NT2/D1 (cell line): ENCODE data around the gene SAG.

Source experiments
- DNase-seq: peaks from one replicate; pipeline ENCODE4 v3.0.0-alpha.2; 2011; ENCODE audit warnings: low read depth, low spot score
- H3K27me3 ChIP-seq: 2 replicates; pipeline ENCODE4 v1.6.0; 2011; ENCODE audit warnings: mild to moderate bottlenecking; ENCODE audit not compliant: insufficient read length, insufficient read depth
- H3K36me3 ChIP-seq: 2 replicates; pipeline ENCODE4 v1.6.1; 2011; ENCODE audit warnings: mild to moderate bottlenecking, low read length, mixed read lengths; ENCODE audit not compliant: insufficient read depth, insufficient read length
- H3K4me1 ChIP-seq: 2 replicates; pipeline ENCODE4 v1.5.1; 2011; ENCODE audit not compliant: insufficient read depth, insufficient read length
- H3K4me3 ChIP-seq: 2 replicates; pipeline ENCODE4 v1.5.1; 2011; ENCODE audit warnings: low read depth; ENCODE audit not compliant: insufficient read length
- H3K9ac ChIP-seq: 2 replicates; pipeline ENCODE4 v1.6.0; 2011; ENCODE audit warnings: low read depth; ENCODE audit not compliant: insufficient read length
- H3K9me3 ChIP-seq: 2 replicates; pipeline ENCODE4 v1.5.1; 2011; ENCODE audit warnings: mild to moderate bottlenecking, low read length; ENCODE audit not compliant: insufficient read depth
- SUZ12 ChIP-seq: IDR thresholded peaks from 2 replicates; pipeline ENCODE4 v1.6.1; 2011; ENCODE audit not compliant: insufficient read length, insufficient read depth; ENCODE audit errors: extremely low read depth
- YY1 ChIP-seq: IDR thresholded peaks from 2 replicates; pipeline ENCODE4 v1.6.1; 2011; ENCODE audit not compliant: insufficient read length, insufficient read depth
- ZNF274 ChIP-seq: IDR thresholded peaks from 2 replicates; pipeline ENCODE4 v1.6.1; 2011; ENCODE audit warnings: mild to moderate bottlenecking, low read depth, low read length

SAG gene

DNA sequence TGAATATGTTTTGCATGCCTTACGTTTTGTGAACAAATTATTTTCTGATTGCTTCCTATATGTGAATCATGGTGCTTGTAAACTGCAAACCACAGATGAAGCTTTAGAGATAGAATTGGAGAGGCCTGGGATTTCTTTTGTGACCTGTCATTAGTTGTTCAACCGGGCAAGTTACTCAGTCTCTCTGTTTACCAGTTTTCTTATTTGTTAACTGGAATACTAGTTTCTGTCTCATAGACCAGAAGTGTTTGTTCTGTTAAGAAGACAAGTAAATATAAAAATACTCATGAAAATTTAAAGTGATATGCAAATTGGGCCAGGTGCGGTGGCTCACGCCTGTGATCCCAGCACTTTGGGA, 74.0 kb downstream of the SAG start:
- DNase-seq = no peak
- Histone ChIP-seq H3K36me3 (peaks cover 1% of the 10 kb centered on the region), H3K9ac (no peak overlapping the region), H3K9me3 (no peaks in the 10 kb centered on the region), H3K4me1 (peaks cover 13% of the 10 kb centered on the region), H3K4me3 (no peak overlapping the region), H3K27me3 (no peaks in the 10 kb centered on the region)
- no peak for TF ChIP-seq ZNF274

DNA sequence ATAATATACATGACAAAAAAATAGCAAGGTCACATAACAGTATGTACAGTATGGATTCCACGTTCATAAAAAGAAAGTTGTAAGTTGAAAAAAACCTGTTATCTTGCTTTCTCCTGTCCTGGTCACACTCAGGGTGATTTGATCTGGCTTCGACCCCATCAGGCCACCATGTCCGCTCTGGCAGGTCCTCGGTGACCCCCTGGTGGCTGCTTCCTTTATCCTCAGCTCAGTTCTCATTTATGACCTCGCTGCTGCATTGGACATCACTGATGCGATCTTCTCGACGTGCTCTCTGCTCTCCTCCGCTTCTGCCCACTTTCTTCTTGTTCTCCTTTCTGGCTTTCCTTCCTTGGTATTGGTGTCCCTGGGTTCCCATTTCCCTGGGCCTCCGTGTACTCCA, 76.4 kb downstream of the SAG start:
- TF ChIP-seq YY1 (no peak), ZNF274 (no peak), SUZ12 (no peak)
- Histone ChIP-seq H3K4me1 (peaks cover 16% of the 10 kb centered on the region), H3K27me3 (no peaks in the 10 kb centered on the region), H3K36me3 (peaks cover 5% of the 10 kb centered on the region), H3K9ac (no peak overlapping the region), H3K9me3 (no peaks in the 10 kb centered on the region), H3K4me3 (no peak overlapping the region)
- no peak for DNase-seq

GRCh38 chr2:233384811-233385488, 77.3 kb downstream of the SAG start:
- Histone ChIP-seq H3K4me3 (no peak overlapping the region), H3K9me3 (no peaks in the 10 kb centered on the region), H3K9ac (no peak overlapping the region), H3K27me3 (no peaks in the 10 kb centered on the region), H3K4me1 (peaks cover 16% of the 10 kb centered on the region), H3K36me3 (peaks cover 11% of the 10 kb centered on the region)
- no peak for DNase-seq
- TF ChIP-seq SUZ12 = no peak
- no peak for TF ChIP-seq ZNF274
- no peak for TF ChIP-seq YY1

DNA sequence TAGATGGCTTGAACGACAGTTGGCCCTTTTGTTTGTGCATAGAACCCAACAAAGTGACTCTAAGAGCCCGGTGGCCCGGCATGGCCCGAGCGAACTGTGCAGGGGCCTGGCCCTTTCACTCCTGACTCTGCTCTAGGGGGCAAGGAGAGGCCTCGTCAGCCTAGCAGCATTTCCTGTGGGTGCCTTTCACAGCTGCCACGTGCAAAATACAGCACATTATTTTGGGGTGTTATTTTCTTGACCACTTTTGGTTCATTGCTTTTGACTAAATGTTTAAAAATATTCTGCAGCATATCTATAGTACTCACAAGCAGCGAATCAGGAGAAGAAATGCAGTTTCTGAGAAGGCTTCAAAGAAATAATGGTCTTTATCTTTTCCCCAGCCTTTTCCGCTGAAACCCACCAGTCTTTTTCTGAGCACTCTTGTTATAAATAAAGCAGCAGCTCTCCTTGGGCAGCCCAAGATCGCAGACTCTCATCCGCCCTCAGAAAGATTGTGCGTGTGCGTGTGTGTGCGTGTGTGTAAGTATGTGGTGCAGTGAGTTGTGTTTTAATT, 78.0 kb downstream of the SAG start:
- Histone ChIP-seq H3K4me1 (peaks cover 12% of the 10 kb centered on the region), H3K36me3 (peaks cover 11% of the 10 kb centered on the region), H3K9me3 (no peaks in the 10 kb centered on the region), H3K27me3 (no peaks in the 10 kb centered on the region), H3K9ac (no peak overlapping the region), H3K4me3 (no peak overlapping the region)
- no peak for DNase-seq
- TF ChIP-seq SUZ12 (no peak), YY1 (no peak), ZNF274 (no peak)

GRCh38 chr2:233386382-233387041, 78.9 kb downstream of the SAG start:
- Histone ChIP-seq H3K27me3 (no peaks in the 10 kb centered on the region), H3K36me3 (peaks cover 18% of the 10 kb centered on the region), H3K9me3 (no peaks in the 10 kb centered on the region), H3K4me1 (peaks cover 12% of the 10 kb centered on the region), H3K9ac (no peak overlapping the region), H3K4me3 (no peak overlapping the region)
- TF ChIP-seq ZNF274 (no peak), SUZ12 (no peak), YY1 (no peak)
- no peak for DNase-seq

DNA sequence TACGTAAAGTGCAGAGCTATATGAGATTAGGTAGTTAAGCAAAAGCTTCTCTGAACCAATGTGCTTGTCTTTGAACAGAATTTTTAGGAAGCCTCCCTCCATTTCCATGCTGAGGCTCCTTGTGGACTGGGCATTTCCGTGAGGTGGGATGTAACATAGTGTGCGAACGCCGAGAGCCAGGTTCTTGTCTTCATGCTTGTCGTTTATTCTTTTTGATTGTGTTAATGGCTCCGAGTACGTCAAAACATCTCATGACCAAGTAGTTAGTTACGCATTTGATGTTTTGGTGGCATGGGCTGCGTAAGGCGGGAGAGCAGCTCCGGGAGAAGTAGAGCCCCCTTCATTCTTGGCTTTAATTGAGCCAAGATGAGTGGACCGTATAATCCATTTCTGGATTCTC, 79.6 kb downstream of the SAG start:
- no peaks in the 10 kb centered on the region for H3K9me3 ChIP-seq
- peaks cover 22% of the 10 kb centered on the region for H3K36me3 ChIP-seq
- DNase-seq = no peak
- no peak overlapping the region for H3K9ac ChIP-seq
- no peak overlapping the region for H3K4me3 ChIP-seq
- peaks cover 12% of the 10 kb centered on the region for H3K4me1 ChIP-seq
- no peak for TF ChIP-seq YY1
- TF ChIP-seq ZNF274 = no peak
- no peaks in the 10 kb centered on the region for H3K27me3 ChIP-seq

DNA sequence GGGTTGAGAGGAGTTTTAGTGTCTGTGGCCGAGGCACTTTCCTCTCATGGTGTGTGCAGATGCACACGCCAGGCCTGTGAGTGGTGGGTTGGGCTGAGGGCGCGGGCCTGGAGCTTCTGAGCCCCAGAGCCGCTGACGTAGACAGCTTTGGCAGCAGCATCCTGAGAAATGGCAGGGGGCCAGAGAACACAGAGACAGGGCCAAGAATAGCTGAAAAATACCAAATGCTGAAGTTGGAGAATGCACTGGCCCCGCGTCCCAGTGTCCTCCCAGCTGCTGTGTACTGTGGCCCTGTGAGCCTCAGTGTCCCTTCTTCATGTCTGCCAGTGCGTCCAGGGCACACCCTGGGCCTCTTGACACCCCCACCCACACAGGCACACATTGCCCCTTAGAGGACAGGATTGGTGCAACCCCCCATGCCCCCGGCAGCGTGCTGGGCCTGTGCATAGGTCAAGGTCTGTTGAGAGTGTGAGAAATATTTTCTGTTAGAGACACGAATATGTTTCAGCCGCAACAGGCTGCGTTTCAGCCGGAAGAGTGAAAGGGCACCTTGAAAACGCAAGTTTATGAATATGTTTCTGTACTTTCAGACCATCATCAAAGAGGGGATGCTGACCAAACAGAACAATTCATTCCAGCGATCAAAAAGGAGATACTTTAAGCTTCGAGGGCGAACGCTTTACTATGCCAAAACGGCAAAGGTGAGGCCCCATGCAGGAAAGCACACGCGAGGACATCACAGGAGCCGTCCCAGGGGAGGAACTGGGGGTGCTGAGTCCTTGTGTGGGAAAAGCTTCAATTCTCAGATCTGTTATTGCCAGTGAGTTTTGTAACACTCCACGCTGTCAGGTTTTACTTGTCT, 80.3 kb downstream of the SAG start:
- H3K4me3 ChIP-seq = no peak overlapping the region

More for the DNA sequence above, 80.3 kb downstream of the SAG start:
- DNase-seq = no peak
- no peaks in the 10 kb centered on the region for H3K9me3 ChIP-seq
- peaks cover 22% of the 10 kb centered on the region for H3K36me3 ChIP-seq
- H3K27me3 ChIP-seq = no peaks in the 10 kb centered on the region
- H3K9ac ChIP-seq = no peak overlapping the region
- peaks cover 12% of the 10 kb centered on the region for H3K4me1 ChIP-seq
- TF ChIP-seq YY1 = no peak
- no peak for TF ChIP-seq ZNF274
- no peak for TF ChIP-seq SUZ12
